Mucosa of rectum (tissue), 2 donors: Measurements from ENCODE around the gene AFAP1L2.
A peak's percentile ranks its signal among the peaks of the same experiment; 100 is the strongest.

Source experiments
- H3K27ac ChIP-seq, 2 donors: one replicate each; pipeline ENCODE4 v1.7.0; 2013; ENCODE audit warnings: inconsistent platforms in 2 of 2, low read depth in 2 of 2, low read length in 2 of 2
- H3K27me3 ChIP-seq, 2 donors: one replicate each; pipeline ENCODE4 v1.7.0; 2013; ENCODE audit warnings: low read length in 2 of 2; ENCODE audit not compliant: control insufficient read depth in 2 of 2, insufficient read depth in 2 of 2
- H3K36me3 ChIP-seq, 2 donors: one replicate each; pipeline ENCODE4 v1.7.0; 2013; ENCODE audit warnings: low read length in 2 of 2; ENCODE audit not compliant: control insufficient read depth in 2 of 2, insufficient read depth in 2 of 2
- H3K4me1 ChIP-seq, 2 donors: one replicate each; pipeline ENCODE4 v1.7.0; 2013; ENCODE audit warnings: low read length in 2 of 2, mild to moderate bottlenecking in 1 of 2; ENCODE audit not compliant: control insufficient read depth in 2 of 2, insufficient read depth in 2 of 2
- H3K4me3 ChIP-seq, 2 donors: one replicate each; pipeline ENCODE4 v1.7.0; 2013; ENCODE audit warnings: low read length in 2 of 2
- H3K9ac ChIP-seq, 2 donors: one replicate each; pipeline ENCODE4 v1.7.0; 2013; ENCODE audit warnings: low read length in 2 of 2, low read depth in 1 of 2, mild to moderate bottlenecking in 1 of 2
- H3K9me3 ChIP-seq, 2 donors: one replicate each; pipeline ENCODE4 v1.7.0; 2013; ENCODE audit warnings: low read length in 2 of 2; ENCODE audit not compliant: control insufficient read depth in 2 of 2
- donor health status: healthy.
- donor health status: Normal muscosa, but diverticular disease.

Gene AFAP1L2

DNA sequence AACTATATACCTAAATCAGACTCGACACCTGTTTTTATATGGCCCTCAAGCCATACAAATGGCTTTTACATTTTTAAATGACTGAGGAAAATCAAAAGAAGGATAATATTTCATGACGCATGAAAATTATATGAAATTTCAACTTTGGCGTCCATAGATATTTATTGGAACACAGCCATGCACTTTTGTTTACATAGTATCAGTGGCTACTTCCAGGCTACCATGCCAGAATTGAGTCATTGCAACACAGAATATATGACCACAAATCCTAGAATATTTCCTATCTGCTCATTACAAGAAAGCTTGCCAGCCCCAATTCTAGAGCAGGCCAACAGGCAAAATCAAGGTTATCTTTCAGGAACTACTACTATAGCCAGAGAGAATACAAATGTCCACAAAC is 29.3 kb downstream of the AFAP1L2 start:
- peak overlapping the region in 1 of 2 donors; percentile 29 for H3K27ac ChIP-seq
- H3K27me3 ChIP-seq: no peaks in the 10 kb centered on the region
- no peaks in the 10 kb centered on the region for H3K9me3 ChIP-seq
- H3K9ac ChIP-seq: no peak overlapping the region
- no peak overlapping the region for H3K4me3 ChIP-seq
- H3K36me3 ChIP-seq: no peaks in the 10 kb centered on the region
- H3K4me1 ChIP-seq: peaks cover 3 to 6% of the 10 kb centered on the region in 2 donors

DNA sequence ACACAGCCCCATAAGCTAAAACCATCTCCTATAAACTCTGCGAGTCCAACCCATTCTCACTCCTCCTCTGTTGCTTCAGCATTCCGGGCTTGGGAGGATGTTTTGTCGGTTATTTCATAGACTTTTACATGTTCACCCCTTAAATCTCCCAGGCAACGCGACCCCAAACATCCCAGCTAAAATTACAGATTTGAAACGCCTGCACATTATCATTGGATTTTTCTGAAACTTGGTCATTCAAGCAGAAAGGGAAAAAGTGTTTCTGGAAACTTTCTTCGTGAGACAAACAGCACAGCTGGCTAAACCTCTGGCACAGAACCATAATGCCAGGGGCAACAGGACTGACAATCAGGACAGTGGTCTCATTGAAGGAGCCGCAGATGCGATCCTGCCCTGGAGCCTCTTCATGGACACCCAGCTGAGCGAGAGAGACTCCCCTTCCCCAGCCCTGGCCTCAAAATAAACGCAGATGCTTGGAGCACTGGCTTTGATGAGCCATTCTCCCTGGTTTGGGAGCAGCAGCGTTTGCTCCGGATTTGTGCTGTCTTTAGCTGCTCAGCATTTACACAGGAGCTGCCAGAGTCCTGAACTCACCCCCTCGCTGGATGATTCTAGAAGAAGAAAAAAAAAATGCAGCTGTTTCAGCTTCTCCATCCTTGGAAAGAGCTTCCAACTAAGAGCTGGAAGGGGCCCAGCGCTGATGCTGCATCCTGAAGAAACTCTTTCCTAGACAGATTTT is 30.1 kb downstream of the AFAP1L2 start:
- Histone ChIP-seq H3K27me3 (no peaks in the 10 kb centered on the region), H3K9ac (no peak overlapping the region), H3K27ac (peak overlapping the region; percentile 2 to 54), H3K4me3 (no peak overlapping the region), H3K36me3 (no peaks in the 10 kb centered on the region), H3K9me3 (no peaks in the 10 kb centered on the region), H3K4me1 (peaks cover 3 to 6% of the 10 kb centered on the region in 2 donors)

DNA sequence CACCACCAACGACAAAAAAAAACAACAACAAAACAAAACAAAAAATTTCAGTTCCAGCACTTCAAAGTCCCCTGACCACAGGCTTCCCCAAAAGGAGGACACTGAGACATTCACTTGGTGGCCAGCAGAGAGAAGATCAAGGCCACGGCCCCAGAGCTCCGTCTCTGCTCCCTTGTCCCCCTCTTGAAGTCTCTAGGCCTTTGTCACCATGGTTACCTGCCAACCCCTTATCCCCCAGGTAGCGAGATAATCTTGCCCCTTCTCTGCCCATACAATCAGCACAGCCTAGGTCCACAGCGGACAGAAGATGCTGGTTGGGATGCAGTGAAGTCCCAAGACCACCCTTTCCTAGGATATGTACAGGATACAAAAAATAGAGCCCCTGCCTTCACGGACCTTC is 30.7 kb downstream of the AFAP1L2 start:
- H3K9me3 ChIP-seq: no peaks in the 10 kb centered on the region
- H3K27me3 ChIP-seq: no peaks in the 10 kb centered on the region
- H3K36me3 ChIP-seq: no peaks in the 10 kb centered on the region
- H3K4me1 ChIP-seq: peaks cover 3 to 6% of the 10 kb centered on the region in 2 donors
- H3K27ac ChIP-seq: peak overlapping the region; percentile 2 to 54
- H3K4me3 ChIP-seq: no peak overlapping the region
- H3K9ac ChIP-seq: no peak overlapping the region

DNA sequence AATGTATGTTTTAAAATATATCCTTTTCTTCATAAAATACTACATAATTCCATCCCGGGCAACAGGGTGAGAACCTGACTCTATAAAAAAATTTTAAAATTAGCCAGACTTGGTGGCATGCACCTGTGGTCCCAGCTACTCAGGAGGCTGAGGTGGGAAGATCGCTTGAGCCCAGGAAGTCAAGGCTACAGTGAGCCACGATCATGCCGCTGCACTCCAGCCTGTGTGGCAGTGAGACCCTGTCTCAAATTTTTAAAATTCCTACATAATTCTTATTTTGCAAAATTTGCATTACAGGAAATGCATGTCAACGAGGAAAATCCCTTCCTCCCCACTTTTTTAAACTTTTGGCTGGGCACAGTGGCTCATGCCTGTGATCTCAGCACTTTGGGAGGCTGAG is 31.3 kb downstream of the AFAP1L2 start:
- Histone ChIP-seq H3K9ac (no peak overlapping the region), H3K9me3 (no peaks in the 10 kb centered on the region), H3K4me3 (no peak overlapping the region), H3K27ac (no peak overlapping the region), H3K27me3 (no peaks in the 10 kb centered on the region), H3K4me1 (peaks cover 3 to 6% of the 10 kb centered on the region in 2 donors), H3K36me3 (no peaks in the 10 kb centered on the region)

DNA sequence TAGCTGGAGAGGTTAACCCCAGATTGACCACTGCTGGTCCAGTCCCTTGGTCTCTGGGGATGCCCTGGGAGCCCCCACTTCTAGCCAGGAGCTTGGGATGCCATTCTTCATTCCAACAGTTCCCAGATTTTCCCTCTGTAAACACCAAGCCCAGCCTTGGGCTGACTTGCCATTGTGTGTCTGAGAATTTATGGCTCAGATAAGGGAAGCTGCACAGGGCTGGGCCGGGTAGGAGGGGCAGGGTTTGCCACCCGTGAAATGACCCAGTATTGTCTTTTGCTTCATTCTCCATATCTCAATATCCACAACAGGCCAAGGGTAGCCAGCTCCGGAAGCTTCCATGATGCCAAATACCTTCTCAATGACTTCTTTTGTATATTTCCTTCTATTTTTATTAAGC is 32.1 kb downstream of the AFAP1L2 start:
- Histone ChIP-seq H3K27me3 (no peaks in the 10 kb centered on the region), H3K9me3 (no peaks in the 10 kb centered on the region), H3K27ac (no peak overlapping the region), H3K36me3 (no peaks in the 10 kb centered on the region), H3K4me3 (no peak overlapping the region), H3K9ac (no peak overlapping the region), H3K4me1 (peaks cover 3 to 14% of the 10 kb centered on the region in 2 donors)

DNA sequence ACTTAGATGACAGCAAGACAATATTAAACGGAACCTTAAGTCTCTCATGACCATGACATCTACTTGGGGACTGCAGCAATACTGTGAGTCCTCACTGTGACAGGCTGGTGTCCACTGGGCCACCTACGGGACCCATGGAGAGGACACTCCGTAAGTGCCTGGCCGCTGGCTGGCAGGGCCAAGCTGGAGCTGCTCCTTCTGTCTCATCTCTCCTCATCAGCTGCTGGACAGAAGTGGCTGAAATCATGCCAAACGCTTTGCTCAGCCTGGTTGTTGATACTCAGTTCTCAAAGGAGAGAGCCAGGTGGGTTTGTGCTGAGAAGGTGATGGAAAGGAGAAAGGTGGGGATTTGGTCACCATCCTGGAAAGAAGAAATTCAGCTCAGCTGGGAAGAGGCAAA is 33.3 kb downstream of the AFAP1L2 start:
- H3K9ac ChIP-seq: no peak overlapping the region
- peaks cover 3 to 14% of the 10 kb centered on the region in 2 donors for H3K4me1 ChIP-seq
- H3K4me3 ChIP-seq: no peak overlapping the region
- H3K27ac ChIP-seq: no peak overlapping the region
- no peaks in the 10 kb centered on the region for H3K9me3 ChIP-seq
- H3K27me3 ChIP-seq: no peaks in the 10 kb centered on the region
- H3K36me3 ChIP-seq: no peaks in the 10 kb centered on the region

DNA sequence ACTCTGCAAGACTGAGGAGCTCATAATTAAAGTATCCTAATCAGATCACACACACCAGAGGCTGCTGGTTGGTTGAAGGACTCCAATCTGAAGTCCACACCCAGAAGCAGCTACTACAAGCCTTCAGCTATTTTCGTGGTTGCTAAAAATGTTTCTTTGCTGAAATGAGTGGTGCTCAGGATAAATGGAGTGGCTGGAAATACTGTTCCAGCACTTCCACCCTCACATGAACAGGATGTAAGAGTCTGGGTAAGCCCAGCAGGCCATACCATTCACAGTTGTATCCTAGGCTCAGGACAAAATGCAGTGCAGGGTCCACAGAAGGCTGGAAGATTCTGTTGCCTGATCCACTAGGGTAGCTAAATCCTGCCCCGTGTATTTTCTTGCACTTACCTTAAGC is 34.1 kb downstream of the AFAP1L2 start:
- Histone ChIP-seq H3K9me3 (no peaks in the 10 kb centered on the region), H3K27ac (no peak overlapping the region)

DNA sequence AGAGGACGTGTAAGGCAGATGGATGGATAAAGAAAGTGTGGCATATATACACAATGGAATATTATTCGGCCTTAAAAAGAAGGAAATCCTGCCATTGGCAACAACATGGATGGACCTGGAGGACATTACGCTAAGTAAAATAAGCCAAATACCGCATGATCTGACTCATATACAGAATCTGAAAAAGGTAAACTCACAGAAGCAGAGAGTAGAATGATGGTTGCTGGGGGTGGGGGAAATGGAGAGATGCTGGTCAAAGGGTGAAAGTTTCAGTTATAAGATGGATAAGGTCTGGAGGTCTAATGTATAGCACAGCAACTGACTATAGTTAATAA is 36.3 kb downstream of the AFAP1L2 start:
- peaks cover 3 to 8% of the 10 kb centered on the region in 2 donors for H3K4me1 ChIP-seq
- H3K9ac ChIP-seq: no peak overlapping the region
- no peaks in the 10 kb centered on the region for H3K36me3 ChIP-seq
- no peak overlapping the region for H3K4me3 ChIP-seq
- no peaks in the 10 kb centered on the region for H3K9me3 ChIP-seq
- H3K27ac ChIP-seq: no peak overlapping the region
- H3K27me3 ChIP-seq: no peaks in the 10 kb centered on the region

More for the DNA sequence above, 34.1 kb downstream of the AFAP1L2 start:
- H3K4me3 ChIP-seq: no peak overlapping the region
- no peaks in the 10 kb centered on the region for H3K36me3 ChIP-seq
- H3K27me3 ChIP-seq: no peaks in the 10 kb centered on the region
- no peak overlapping the region for H3K9ac ChIP-seq
- H3K4me1 ChIP-seq: peaks cover 3 to 14% of the 10 kb centered on the region in 2 donors

DNA sequence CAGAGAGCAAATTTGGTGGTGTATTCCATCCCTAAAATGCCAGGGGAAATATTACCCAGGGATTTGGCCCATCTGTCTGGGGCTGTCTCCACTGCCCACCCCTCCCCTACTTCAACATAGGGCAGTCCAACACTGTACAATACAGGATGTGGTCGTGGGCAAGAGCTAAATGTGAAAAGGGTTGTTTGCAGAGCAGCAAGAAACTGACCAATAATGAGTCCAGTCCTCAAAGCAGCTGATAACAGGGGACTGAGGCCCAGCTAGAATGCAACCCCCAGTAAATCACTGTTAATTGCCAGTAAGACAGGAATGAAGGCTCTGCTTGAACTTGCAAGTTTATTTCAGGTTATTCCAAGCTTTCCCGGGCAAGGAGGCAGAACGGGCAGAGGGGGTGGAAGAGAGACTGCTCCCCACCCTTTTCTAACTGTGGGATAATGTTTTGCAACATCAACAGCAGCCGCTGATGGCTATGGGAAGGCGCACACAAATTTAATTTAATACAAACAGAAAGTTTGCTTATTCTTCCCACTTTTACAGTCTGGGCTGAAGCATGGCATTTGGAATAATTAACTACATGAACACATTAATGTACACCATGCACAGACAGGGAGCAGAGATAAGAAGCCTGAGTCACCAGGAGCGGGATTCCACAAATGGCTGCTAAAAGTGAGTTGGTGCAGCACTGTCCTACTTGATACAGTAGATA is 36.8 kb downstream of the AFAP1L2 start:
- Histone ChIP-seq H3K36me3 (no peaks in the 10 kb centered on the region), H3K4me3 (no peak overlapping the region), H3K27ac (peak overlapping the region in 1 of 2 donors; percentile 25), H3K27me3 (no peaks in the 10 kb centered on the region), H3K4me1 (peaks cover 3 to 8% of the 10 kb centered on the region in 2 donors), H3K9me3 (no peaks in the 10 kb centered on the region), H3K9ac (no peak overlapping the region)

DNA sequence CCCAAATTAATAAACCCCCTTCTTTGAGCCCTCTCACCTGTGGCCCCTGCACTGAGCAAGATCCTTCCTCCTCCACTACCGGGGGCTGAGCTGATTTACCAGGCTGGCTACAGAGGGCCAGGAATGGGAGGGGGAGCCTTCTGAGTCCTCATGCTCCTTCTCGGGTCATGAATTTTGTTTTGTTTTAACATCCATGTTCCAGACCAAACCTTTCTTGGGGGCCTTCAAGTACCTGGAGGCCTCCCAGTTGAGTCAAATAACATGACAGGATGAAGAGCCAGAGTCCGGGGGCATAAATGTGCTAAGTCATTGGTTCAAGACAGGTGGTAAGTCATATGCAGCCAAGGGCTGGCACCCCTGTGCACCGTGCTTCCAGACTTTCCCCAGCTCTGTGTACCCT is 39.6 kb downstream of the AFAP1L2 start:
- H3K4me3 ChIP-seq: no peak overlapping the region
- H3K36me3 ChIP-seq: no peaks in the 10 kb centered on the region
- no peaks in the 10 kb centered on the region for H3K9me3 ChIP-seq
- H3K4me1 ChIP-seq: peaks cover 0 to 8% of the 10 kb centered on the region in 2 donors
- no peak overlapping the region for H3K9ac ChIP-seq
- H3K27me3 ChIP-seq: no peaks in the 10 kb centered on the region
- no peak overlapping the region for H3K27ac ChIP-seq
